IMR-90 (cell line): ENCODE measurements around the gene CENPQ. TPM values are rescaled to one million over a fixed set of nuclear protein-coding genes. Genes with fewer than 3 reads are reported as not detected.

Experiments
- ATAC-seq: fragments of 200-7000 bp; cut with Tn5 transposase; 2 replicates; pipeline ENCODE4 v1.9.1; 2020; ENCODE audit warnings: low read depth, mild to moderate bottlenecking, moderate library complexity
- BruUV-seq: library from RNA; stranded (reverse); fragments of 400-500 nt; replicated peaks from 2 replicates; lab custom pipeline; 2021; lab: Mats Ljungman, UMichigan
- CTCF ChIA-PET: fragments of 300-600 bp; formaldehyde crosslinking; extraction: SDS; loops from one replicate; lab custom pipeline; 2021; ENCODE audit warnings: antibody characterized with exemption; lab: Yijun Ruan, JAX
- POLR2A ChIA-PET: fragments of 300-600 bp; sonication (Branson Sonifier 250); formaldehyde crosslinking; loops from one replicate; lab custom pipeline; 2022; ENCODE audit warnings: antibody characterized with exemption; ENCODE audit not compliant: unreplicated experiment; lab: Charles Lee
- DNase-seq: peaks from one replicate; pipeline ENCODE4 v3.0.0; 2013
- H2AFZ ChIP-seq: replicated peaks from 2 replicates; pipeline ENCODE3; 2013; ENCODE audit warnings: low read length, mild to moderate bottlenecking; ENCODE audit not compliant: poor library complexity
- H2AK5ac ChIP-seq: 2 replicates; pipeline ENCODE4 v1.6.1; 2013; ENCODE audit warnings: low read depth, low read length, inconsistent platforms
- H2AK9ac ChIP-seq: replicated peaks from 2 replicates; pipeline ENCODE3; 2013; ENCODE audit warnings: mild to moderate bottlenecking, low read depth, low read length, moderate library complexity; ENCODE audit not compliant: poor library complexity
- H2BK120ac ChIP-seq: 2 replicates; pipeline ENCODE4 v1.6.1; 2013; ENCODE audit warnings: low read depth, low read length, inconsistent platforms
- H2BK15ac ChIP-seq: 3 replicates; pipeline ENCODE4 v1.6.1; 2013; ENCODE audit warnings: low read depth, low read length, inconsistent platforms
- H2BK20ac ChIP-seq: 2 replicates; pipeline ENCODE4 v1.6.1; 2013; ENCODE audit warnings: low read depth, mild to moderate bottlenecking, inconsistent platforms, low read length, moderate library complexity
- H2BK5ac ChIP-seq: 2 replicates; pipeline ENCODE4 v1.6.1; 2013; ENCODE audit warnings: mild to moderate bottlenecking, low read depth, low read length, inconsistent platforms; ENCODE audit not compliant: poor library complexity, severe bottlenecking
- H3K14ac ChIP-seq: replicated peaks from 2 replicates; pipeline ENCODE4 v1.6.1; 2013; ENCODE audit warnings: low read depth, low read length, inconsistent platforms
- H3K18ac ChIP-seq: 2 replicates; pipeline ENCODE4 v1.6.1; 2013; ENCODE audit warnings: low read depth, low read length, control low read depth
- H3K23ac ChIP-seq: 2 replicates; pipeline ENCODE4 v1.6.1; 2013; ENCODE audit warnings: low read depth, low read length, inconsistent platforms
- H3K27ac ChIP-seq: 2 replicates; pipeline ENCODE4 v1.5.1; 2013; ENCODE audit warnings: mild to moderate bottlenecking, control low read depth, low read length; ENCODE audit not compliant: insufficient read depth
- H3K27me3 ChIP-seq: 2 replicates; pipeline ENCODE4 v1.6.1; 2013; ENCODE audit warnings: low read length; ENCODE audit not compliant: control insufficient read depth, insufficient read depth
- H3K36me3 ChIP-seq: 2 replicates; pipeline ENCODE4 v1.6.1; 2013; ENCODE audit warnings: low read length, mixed read lengths; ENCODE audit not compliant: control insufficient read depth, insufficient read depth
- H3K4ac ChIP-seq: 2 replicates; pipeline ENCODE4 v1.6.1; 2013; ENCODE audit warnings: low read depth, low read length, inconsistent platforms
- H3K4me1 ChIP-seq: 2 replicates; pipeline ENCODE4 v1.6.1; 2013; ENCODE audit warnings: low read length, mixed read lengths; ENCODE audit not compliant: control insufficient read depth, insufficient read depth
- H3K4me2 ChIP-seq: 2 replicates; pipeline ENCODE4 v1.6.1; 2013; ENCODE audit warnings: low read depth, mild to moderate bottlenecking, control low read depth, low read length, moderate library complexity
- H3K4me3 ChIP-seq: 2 replicates; pipeline ENCODE4 v1.5.1; 2013; ENCODE audit warnings: low read depth, mild to moderate bottlenecking, control low read depth, low read length, moderate library complexity; ENCODE audit not compliant: insufficient read depth
- H3K56ac ChIP-seq: 2 replicates; pipeline ENCODE4 v1.6.1; 2013; ENCODE audit warnings: low read length, inconsistent platforms; ENCODE audit not compliant: insufficient read depth; ENCODE audit errors: extremely low read depth
- H3K79me1 ChIP-seq, 2 experiments: 2 replicates each; pipeline ENCODE4 v1.6.1; 2013; ENCODE audit warnings: low read length in 2 of 2, inconsistent platforms in 1 of 2, low read depth in 1 of 2
- H3K9ac ChIP-seq: 2 replicates; pipeline ENCODE4 v1.6.1; 2013; ENCODE audit warnings: low read depth, low read length, control low read depth
- H3K9me1 ChIP-seq: 2 replicates; pipeline ENCODE4 v1.6.1; 2013; ENCODE audit warnings: low read length, inconsistent platforms; ENCODE audit not compliant: insufficient read depth
- H3K9me3 ChIP-seq: 2 replicates; pipeline ENCODE4 v1.6.1; 2013; ENCODE audit warnings: low read length; ENCODE audit not compliant: control insufficient read depth, insufficient read depth
- H4K20me1 ChIP-seq: 2 replicates; pipeline ENCODE4 v1.6.1; 2013; ENCODE audit warnings: low read length, inconsistent platforms; ENCODE audit not compliant: insufficient read depth
- H4K5ac ChIP-seq: 2 replicates; pipeline ENCODE4 v1.6.1; 2013; ENCODE audit warnings: mild to moderate bottlenecking, low read depth, low read length, control low read depth
- H4K8ac ChIP-seq, 2 experiments: 2 replicates each; pipeline ENCODE4 v1.6.1; 2013; ENCODE audit warnings: low read depth in 2 of 2, low read length in 2 of 2, control low read depth in 1 of 2, inconsistent platforms in 1 of 2
- H4K91ac ChIP-seq: 2 replicates; pipeline ENCODE4 v1.6.1; 2013; ENCODE audit warnings: low read depth, low read length, inconsistent platforms; ENCODE audit not compliant: insufficient read depth
- BHLHE40 ChIP-seq: fragments of 150-350 bp; IDR thresholded peaks from 2 replicates; pipeline ENCODE4 v1.6.1; 2016; ENCODE audit warnings: mild to moderate bottlenecking, low read depth, low read length
- CEBPB ChIP-seq: IDR thresholded peaks from 2 replicates; pipeline ENCODE4 v1.6.1; 2012; ENCODE audit warnings: low read depth, low read length, improper control_type of control experiment
- CHD1 ChIP-seq: IDR thresholded peaks from 2 replicates; pipeline ENCODE4 v1.6.1; 2012; ENCODE audit warnings: low read depth, low read length, improper control_type of control experiment
- MAZ ChIP-seq: IDR thresholded peaks from 2 replicates; pipeline ENCODE4 v1.6.1; 2012; ENCODE audit warnings: low read depth, mild to moderate bottlenecking, low read length, improper control_type of control experiment, moderate library complexity, borderline replicate concordance
- MXI1 ChIP-seq: IDR thresholded peaks from 2 replicates; pipeline ENCODE4 v1.6.1; 2012; ENCODE audit warnings: low read depth, mild to moderate bottlenecking, low read length, moderate library complexity, borderline replicate concordance
- NFE2L2 ChIP-seq: fragments of 150-350 bp; IDR thresholded peaks from 2 replicates; pipeline ENCODE4 v1.6.1; 2016; ENCODE audit warnings: low read depth, mild to moderate bottlenecking, low read length
- RAD21 ChIP-seq: IDR thresholded peaks from 2 replicates; pipeline ENCODE4 v1.6.1; 2012; ENCODE audit warnings: low read length, improper control_type of control experiment
- RCOR1 ChIP-seq: IDR thresholded peaks from 2 replicates; pipeline ENCODE4 v1.6.1; 2012; ENCODE audit warnings: mild to moderate bottlenecking, low read length, improper control_type of control experiment; ENCODE audit not compliant: insufficient replicate concordance
- RFX5 ChIP-seq: IDR thresholded peaks from 2 replicates; pipeline ENCODE4 v1.8.0; 2012; ENCODE audit warnings: low read depth, mild to moderate bottlenecking, low read length, moderate library complexity
- SMC3 ChIP-seq: fragments of 150-350 bp; IDR thresholded peaks from 2 replicates; pipeline ENCODE4 v1.6.1; 2016; ENCODE audit warnings: low read depth, mild to moderate bottlenecking, antibody characterized with exemption, low read length, moderate library complexity
- WGBS, 2 experiments: methylation state at CpG; one replicate each; pipeline versions ENCODE4 v1.1.5 to v1.1.7; 2013; ENCODE audit warnings: missing lambda C conversion rate in 2 of 2; ENCODE audit not compliant: insufficient read length in 1 of 2; ENCODE audit errors: extremely low coverage in 2 of 2; 5-methylcytosine and 5-hydroxymethylcytosine counted together
- dilution Hi-C: fragments of 300-500 bp; cut with HindIII; formaldehyde crosslinking; loops from one replicate; pipeline ENCODE4 v1.14.3; 2018; ENCODE audit warnings: low sequenced_read_pairs; ENCODE audit not compliant: unreplicated experiment
- in situ Hi-C: fragments of 300-500 bp; cut with MboI; formaldehyde crosslinking; loops from 3 replicates; pipeline ENCODE4 v1.14.3; 2019; ENCODE audit warnings: low sequenced_read_pairs, inconsistent platforms, mixed read lengths
- intact Hi-C: fragments of 100-400 bp; cut with micrococcal nuclease; formaldehyde crosslinking; loops from 2 replicates; pipeline ENCODE4 v1.10.0; 2022
- polyA plus RNA-seq, 3 experiments: library from polyadenylated mRNA; depleted of rRNA; stranded (reverse); fragments of >200 nt; gene quantifications; 2 replicates each; pipeline ENCODE4 v1.2.3, GENCODE V29; 2012; ENCODE audit warnings: low replicate concordance in 1 of 3
- total RNA-seq: library from RNA; depleted of rRNA; stranded (reverse); fragments of >200 nt; gene quantifications from 2 replicates; pipeline ENCODE4 v1.2.3, GENCODE V29; 2012
- TF ChIP-seq, protein P1 (sequence below): conservative IDR thresholded peaks from 2 replicates; pipeline ENCODE4 v1.5.1; 2012; ENCODE audit warnings: mild to moderate bottlenecking, low read depth, low read length, improper control_type of control experiment
- TF ChIP-seq, protein P2 (sequence below): fragments of 150-350 bp; IDR thresholded peaks from 2 replicates; pipeline ENCODE4 v1.6.1; 2016; ENCODE audit warnings: low read depth, mild to moderate bottlenecking, low read length, moderate library complexity, borderline replicate concordance
- TF ChIP-seq, protein P3 (sequence below): fragments of 150-350 bp; IDR thresholded peaks from 2 replicates; pipeline ENCODE4 v1.6.1; 2017; ENCODE audit warnings: mild to moderate bottlenecking, antibody characterized with exemption, low read length, low read depth

The CENPQ gene
- total and polyA plus RNA-seq, 2 of the 4 experiments (the other 2 are of a cell fraction), result 2.2 to 3.7 TPM

DNA sequence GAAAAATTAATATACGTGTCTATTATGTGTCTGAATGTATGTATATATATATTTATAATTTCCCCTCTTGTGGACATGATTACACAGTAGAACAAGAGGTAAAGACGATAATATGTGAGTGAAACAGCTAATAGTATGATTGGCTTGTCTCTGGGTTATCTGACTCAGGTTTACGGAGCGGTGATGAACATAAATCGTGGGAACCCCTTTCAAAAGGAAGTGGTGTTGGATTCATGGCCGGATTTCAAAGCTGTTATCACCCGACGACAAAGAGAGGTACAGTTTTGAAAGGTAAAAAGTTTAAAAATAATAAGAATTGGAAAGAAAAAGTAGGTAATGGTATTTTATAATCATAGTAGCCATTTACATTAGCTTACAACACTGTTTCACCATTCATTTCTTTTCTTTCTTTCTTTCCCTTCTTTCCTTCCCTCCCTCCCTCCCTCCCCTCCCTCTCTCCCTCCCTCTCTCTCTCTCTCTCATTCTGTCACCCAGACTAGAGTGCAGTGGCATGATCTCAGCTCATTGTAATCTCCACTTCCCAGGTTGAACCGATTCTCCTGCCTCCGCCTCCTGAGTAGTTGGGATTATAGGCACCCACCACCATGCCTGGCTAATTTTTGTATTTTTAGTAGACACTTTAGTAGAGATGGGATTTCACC, 52.4 kb downstream of the CENPQ start:
- intact Hi-C loops, result no loop called here
- no peak overlapping the region for H3K18ac ChIP-seq
- POLR2A ChIA-PET, result no interaction called here
- H3K56ac ChIP-seq, result no peak overlapping the region
- H3K4ac ChIP-seq, result no peak overlapping the region
- no peak overlapping the region for H3K27ac ChIP-seq
- H3K4me1 ChIP-seq, result no peaks in the 10 kb centered on the region
- no peaks in the 10 kb centered on the region for H3K9me1 ChIP-seq
- H3K27me3 ChIP-seq, result no peaks in the 10 kb centered on the region
- dilution Hi-C loops, result no loop called here
- CTCF ChIA-PET, result interaction anchor here (1.0 kb wide), 1 partner anchor 17 kb away, joined by 3 read pairs; no protein-coding TSS in a partner anchor
- no peak overlapping the region for H2AK9ac ChIP-seq
- no peak overlapping the region for H4K5ac ChIP-seq
- no peak for TF ChIP-seq RAD21
- TF ChIP-seq, protein P1, sequence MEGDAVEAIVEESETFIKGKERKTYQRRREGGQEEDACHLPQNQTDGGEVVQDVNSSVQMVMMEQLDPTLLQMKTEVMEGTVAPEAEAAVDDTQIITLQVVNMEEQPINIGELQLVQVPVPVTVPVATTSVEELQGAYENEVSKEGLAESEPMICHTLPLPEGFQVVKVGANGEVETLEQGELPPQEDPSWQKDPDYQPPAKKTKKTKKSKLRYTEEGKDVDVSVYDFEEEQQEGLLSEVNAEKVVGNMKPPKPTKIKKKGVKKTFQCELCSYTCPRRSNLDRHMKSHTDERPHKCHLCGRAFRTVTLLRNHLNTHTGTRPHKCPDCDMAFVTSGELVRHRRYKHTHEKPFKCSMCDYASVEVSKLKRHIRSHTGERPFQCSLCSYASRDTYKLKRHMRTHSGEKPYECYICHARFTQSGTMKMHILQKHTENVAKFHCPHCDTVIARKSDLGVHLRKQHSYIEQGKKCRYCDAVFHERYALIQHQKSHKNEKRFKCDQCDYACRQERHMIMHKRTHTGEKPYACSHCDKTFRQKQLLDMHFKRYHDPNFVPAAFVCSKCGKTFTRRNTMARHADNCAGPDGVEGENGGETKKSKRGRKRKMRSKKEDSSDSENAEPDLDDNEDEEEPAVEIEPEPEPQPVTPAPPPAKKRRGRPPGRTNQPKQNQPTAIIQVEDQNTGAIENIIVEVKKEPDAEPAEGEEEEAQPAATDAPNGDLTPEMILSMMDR, result no peak
- TF ChIP-seq RCOR1, result no peak
- TF ChIP-seq SMC3, result no peak
- TF ChIP-seq, protein P2, sequence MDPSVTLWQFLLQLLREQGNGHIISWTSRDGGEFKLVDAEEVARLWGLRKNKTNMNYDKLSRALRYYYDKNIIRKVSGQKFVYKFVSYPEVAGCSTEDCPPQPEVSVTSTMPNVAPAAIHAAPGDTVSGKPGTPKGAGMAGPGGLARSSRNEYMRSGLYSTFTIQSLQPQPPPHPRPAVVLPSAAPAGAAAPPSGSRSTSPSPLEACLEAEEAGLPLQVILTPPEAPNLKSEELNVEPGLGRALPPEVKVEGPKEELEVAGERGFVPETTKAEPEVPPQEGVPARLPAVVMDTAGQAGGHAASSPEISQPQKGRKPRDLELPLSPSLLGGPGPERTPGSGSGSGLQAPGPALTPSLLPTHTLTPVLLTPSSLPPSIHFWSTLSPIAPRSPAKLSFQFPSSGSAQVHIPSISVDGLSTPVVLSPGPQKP, result no peak
- TF ChIP-seq RFX5, result no peak
- TF ChIP-seq NFE2L2, result no peak
- no peak for TF ChIP-seq MXI1
- TF ChIP-seq, protein P3, sequence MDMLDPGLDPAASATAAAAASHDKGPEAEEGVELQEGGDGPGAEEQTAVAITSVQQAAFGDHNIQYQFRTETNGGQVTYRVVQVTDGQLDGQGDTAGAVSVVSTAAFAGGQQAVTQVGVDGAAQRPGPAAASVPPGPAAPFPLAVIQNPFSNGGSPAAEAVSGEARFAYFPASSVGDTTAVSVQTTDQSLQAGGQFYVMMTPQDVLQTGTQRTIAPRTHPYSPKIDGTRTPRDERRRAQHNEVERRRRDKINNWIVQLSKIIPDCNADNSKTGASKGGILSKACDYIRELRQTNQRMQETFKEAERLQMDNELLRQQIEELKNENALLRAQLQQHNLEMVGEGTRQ, result no peak
- no peak for TF ChIP-seq CEBPB
- TF ChIP-seq CHD1, result no peak
- TF ChIP-seq BHLHE40, result no peak
- TF ChIP-seq MAZ, result no peak
- no peaks in the 10 kb centered on the region for H4K20me1 ChIP-seq
- H2BK20ac ChIP-seq, result no peak overlapping the region
- 56% methylated on average over 5 of the region's 10 CpGs; no CpG with 5 or more reads in 1 of the 2 experiments for WGBS, 2 experiments
- H2BK15ac ChIP-seq, result no peak overlapping the region
- no peak overlapping the region for H3K14ac ChIP-seq
- no peak overlapping the region for H2BK120ac ChIP-seq
- DNase-seq (no peak), ATAC-seq (no peak)
- no peak overlapping the region for H3K4me2 ChIP-seq
- no peak overlapping the region for H4K8ac ChIP-seq
- no peak overlapping the region for H4K91ac ChIP-seq
- no peaks in the 10 kb centered on the region for H3K36me3 ChIP-seq
- no peaks in the 10 kb centered on the region for H3K9me3 ChIP-seq
- no peak overlapping the region for H2BK5ac ChIP-seq
- no peak overlapping the region for H3K9ac ChIP-seq
- in situ Hi-C loops, result no loop called here
- BruUV-seq, result no TSS peak
- no peak overlapping the region for H3K4me3 ChIP-seq
- H3K79me1 ChIP-seq, result no peaks in the 10 kb centered on the region
- H3K23ac ChIP-seq, result no peak overlapping the region
- no peak overlapping the region for H2AFZ ChIP-seq
- no peak overlapping the region for H2AK5ac ChIP-seq
